Lung (tissue), 12 donors: ENCODE data around the gene LCN12. TPM values are rescaled to one million over a fixed set of nuclear protein-coding genes. Genes with fewer than 3 reads are reported as not detected.

Experiments
- ATAC-seq: fragments of 200-7000 bp; cut with Tn5 transposase; one replicate; pipeline ENCODE4 v1.9.1; 2020; ENCODE audit warnings: moderate number of reproducible peaks; ENCODE audit not compliant: insufficient read depth, low FRiP score
- DNase-seq, 3 donors: peaks; one replicate each; pipeline ENCODE4 v3.0.0-alpha.2; 2013 to 2017
- H3K27ac ChIP-seq, 2 donors: one replicate each; pipeline ENCODE4 v1.5.1; 2013; ENCODE audit warnings: mild to moderate bottlenecking in 2 of 2, moderate library complexity in 2 of 2, control low read depth in 1 of 2, inconsistent platforms in 1 of 2, low read depth in 1 of 2, low read length in 1 of 2
- H3K27me3 ChIP-seq, 3 donors: one replicate each; pipeline ENCODE4 v1.5.1; 2013; ENCODE audit warnings: low read length in 2 of 3; ENCODE audit not compliant: control insufficient read depth in 3 of 3, insufficient read depth in 3 of 3
- H3K36me3 ChIP-seq, 4 donors: one replicate each; pipeline ENCODE4 v1.5.1; 2013; ENCODE audit warnings: low read length in 4 of 4, mild to moderate bottlenecking in 1 of 4, moderate library complexity in 1 of 4; ENCODE audit not compliant: control insufficient read depth in 4 of 4, insufficient read depth in 4 of 4
- H3K4me1 ChIP-seq, 5 donors: one replicate each; pipeline ENCODE4 v1.5.1; 2013; ENCODE audit warnings: low read length in 5 of 5, mild to moderate bottlenecking in 2 of 5, moderate library complexity in 1 of 5; ENCODE audit not compliant: control insufficient read depth in 5 of 5, insufficient read depth in 5 of 5
- H3K4me3 ChIP-seq: one replicate; pipeline ENCODE4 v1.5.1; 2013; ENCODE audit warnings: mild to moderate bottlenecking, control low read depth, moderate library complexity
- H3K9ac ChIP-seq, 2 donors: one replicate each; pipeline ENCODE4 v1.5.1; 2013; ENCODE audit warnings: low read length in 2 of 2, control low read depth in 1 of 2; ENCODE audit not compliant: insufficient read depth in 1 of 2
- H3K9me3 ChIP-seq, 4 donors: one replicate each; pipeline ENCODE4 v1.5.1; 2013; ENCODE audit warnings: low read length in 3 of 4, mild to moderate bottlenecking in 1 of 4, moderate library complexity in 1 of 4; ENCODE audit not compliant: control insufficient read depth in 4 of 4, insufficient read depth in 3 of 4
- WGBS, 2 donors: extraction: QIAGEN DNeasy Blood & Tissue Kit; methylation state at CpG; one replicate each; pipeline ENCODE4 v1.1.7; 2013; 5-methylcytosine and 5-hydroxymethylcytosine counted together
- polyA plus RNA-seq, 2 donors: library from polyadenylated mRNA; stranded (reverse); fragments of 200-250 nt; gene quantifications; one replicate each; pipeline ENCODE4 v1.2.1, GENCODE V29; 2013
- total RNA-seq, 2 donors: library from RNA; depleted of rRNA in 1 of 2; stranded (reverse); fragments of >200 nt in 1 of 2; gene quantifications; one replicate each; pipeline ENCODE4 v1.2.1, GENCODE V29; 2014 to 2021
- TF ChIP-seq, protein P1 (sequence below): IDR thresholded peaks from 2 replicates; pipeline ENCODE4 v1.5.1; 2012; ENCODE audit warnings: mild to moderate bottlenecking; ENCODE audit errors: control extremely low read depth, extremely low read depth
- donor health status: control.
- donor health status: control.
- donor health status: Bipolar disorder and iron deficiency.
- donor health status: healthy.
- donor health status: DM: yes; HTN: yes; CAD: no.

Gene LCN12
- total and polyA plus RNA-seq, 4 donors = 0.35 to 6.3 (median 3.2) TPM

DNA sequence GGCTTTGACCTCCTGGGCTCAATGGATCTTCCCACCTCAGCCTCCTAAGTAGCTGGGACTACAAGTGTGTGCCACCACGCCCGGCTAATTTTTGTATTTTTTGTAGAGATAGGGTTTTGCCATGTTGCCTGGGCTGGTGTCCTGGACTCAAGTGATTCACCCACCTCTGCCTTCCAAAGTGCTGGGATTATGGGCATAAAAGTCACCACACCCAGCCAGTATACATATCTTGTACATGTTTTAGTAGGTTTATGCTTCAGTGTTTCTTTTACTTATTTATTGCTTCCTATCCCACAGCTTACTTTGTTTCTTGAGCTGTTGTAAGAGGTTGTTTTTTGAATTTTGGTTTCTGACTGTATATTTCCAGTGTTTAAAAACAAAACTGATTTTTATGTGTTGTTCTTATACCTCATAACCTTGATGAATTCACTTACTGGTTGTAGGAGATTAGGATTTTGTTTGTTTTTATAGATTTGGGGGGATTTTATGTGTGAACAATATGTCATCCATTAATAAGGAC, 20.4 kb upstream of the LCN12 start:
- H3K36me3 ChIP-seq = peaks cover 0 to 5% (median 0%) of the 10 kb centered on the region in 4 donors
- no peak overlapping the region for H3K4me3 ChIP-seq
- H3K27ac ChIP-seq = no peak overlapping the region
- no peak for DNase-seq
- H3K9ac ChIP-seq = no peak overlapping the region
- peaks cover 0 to 5% (median 0%) of the 10 kb centered on the region in 5 donors for H3K4me1 ChIP-seq
- 98 to 100% methylated on average over 2 of the region's 2 CpGs for WGBS, 2 donors
- no peak for ATAC-seq
- no peaks in the 10 kb centered on the region for H3K27me3 ChIP-seq
- H3K9me3 ChIP-seq = no peaks in the 10 kb centered on the region
- TF ChIP-seq, protein P1, sequence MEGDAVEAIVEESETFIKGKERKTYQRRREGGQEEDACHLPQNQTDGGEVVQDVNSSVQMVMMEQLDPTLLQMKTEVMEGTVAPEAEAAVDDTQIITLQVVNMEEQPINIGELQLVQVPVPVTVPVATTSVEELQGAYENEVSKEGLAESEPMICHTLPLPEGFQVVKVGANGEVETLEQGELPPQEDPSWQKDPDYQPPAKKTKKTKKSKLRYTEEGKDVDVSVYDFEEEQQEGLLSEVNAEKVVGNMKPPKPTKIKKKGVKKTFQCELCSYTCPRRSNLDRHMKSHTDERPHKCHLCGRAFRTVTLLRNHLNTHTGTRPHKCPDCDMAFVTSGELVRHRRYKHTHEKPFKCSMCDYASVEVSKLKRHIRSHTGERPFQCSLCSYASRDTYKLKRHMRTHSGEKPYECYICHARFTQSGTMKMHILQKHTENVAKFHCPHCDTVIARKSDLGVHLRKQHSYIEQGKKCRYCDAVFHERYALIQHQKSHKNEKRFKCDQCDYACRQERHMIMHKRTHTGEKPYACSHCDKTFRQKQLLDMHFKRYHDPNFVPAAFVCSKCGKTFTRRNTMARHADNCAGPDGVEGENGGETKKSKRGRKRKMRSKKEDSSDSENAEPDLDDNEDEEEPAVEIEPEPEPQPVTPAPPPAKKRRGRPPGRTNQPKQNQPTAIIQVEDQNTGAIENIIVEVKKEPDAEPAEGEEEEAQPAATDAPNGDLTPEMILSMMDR = no peak

DNA sequence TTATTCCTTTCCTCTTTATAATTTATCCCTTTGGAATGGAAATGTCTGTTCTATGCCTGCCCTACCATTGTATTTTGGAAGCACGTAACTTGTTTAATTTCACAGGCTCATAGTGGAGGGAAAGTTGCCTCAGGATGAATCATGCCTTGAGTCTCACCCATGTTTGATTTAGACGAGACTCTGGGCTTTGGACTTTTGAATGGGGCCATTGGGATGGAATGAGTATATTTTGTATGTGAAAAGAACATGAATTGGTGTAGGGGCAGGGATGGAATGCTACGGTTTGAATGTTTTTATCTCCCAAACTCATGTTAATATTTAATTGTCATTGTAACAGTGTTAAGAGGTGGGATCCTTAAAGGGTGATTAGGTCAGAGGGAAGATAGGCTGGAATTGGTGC, 17.8 kb upstream of the LCN12 start:
- TF ChIP-seq, protein P1 = no peak
- Histone ChIP-seq H3K27ac (no peak overlapping the region), H3K9ac (no peak overlapping the region), H3K4me1 (peaks cover 0 to 5% (median 0%) of the 10 kb centered on the region in 5 donors), H3K27me3 (no peaks in the 10 kb centered on the region), H3K36me3 (peaks cover 0 to 4% (median under 1%) of the 10 kb centered on the region in 4 donors), H3K4me3 (no peak overlapping the region), H3K9me3 (no peaks in the 10 kb centered on the region)
- no peak for DNase-seq
- no peak for ATAC-seq
- WGBS, 2 donors = 94% methylated on average over 3 of the region's 3 CpGs

DNA sequence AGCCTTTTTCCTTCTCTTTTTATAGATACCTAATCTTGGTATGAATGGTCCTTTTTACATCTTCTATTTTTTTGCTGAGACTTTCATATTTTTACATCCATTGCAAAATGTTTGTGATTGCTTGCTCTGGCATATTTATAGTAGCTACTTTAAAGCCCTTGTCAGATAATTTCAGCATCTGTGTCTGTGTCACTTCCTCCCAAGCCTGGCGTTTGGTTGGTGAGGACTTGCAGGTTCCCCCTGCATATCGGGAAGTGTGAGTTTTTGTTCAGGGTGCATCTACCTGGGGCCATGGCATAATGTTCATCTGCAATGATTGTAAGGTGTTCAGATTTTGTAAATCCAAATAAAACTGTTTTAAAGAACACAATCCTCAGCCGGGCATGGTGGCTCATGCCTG, 16.4 kb upstream of the LCN12 start:
- H3K9me3 ChIP-seq = no peaks in the 10 kb centered on the region
- H3K36me3 ChIP-seq = peaks cover 0 to 14% (median 9%) of the 10 kb centered on the region in 4 donors
- no peak for DNase-seq
- ATAC-seq = no peak
- H3K4me3 ChIP-seq = no peak overlapping the region
- no peak overlapping the region for H3K27ac ChIP-seq
- no peaks in the 10 kb centered on the region for H3K4me1 ChIP-seq
- WGBS, 2 donors = 46 to 73% methylated on average over 3 of the region's 3 CpGs
- no peaks in the 10 kb centered on the region for H3K27me3 ChIP-seq
- TF ChIP-seq, protein P1 = no peak
- no peak overlapping the region for H3K9ac ChIP-seq

DNA sequence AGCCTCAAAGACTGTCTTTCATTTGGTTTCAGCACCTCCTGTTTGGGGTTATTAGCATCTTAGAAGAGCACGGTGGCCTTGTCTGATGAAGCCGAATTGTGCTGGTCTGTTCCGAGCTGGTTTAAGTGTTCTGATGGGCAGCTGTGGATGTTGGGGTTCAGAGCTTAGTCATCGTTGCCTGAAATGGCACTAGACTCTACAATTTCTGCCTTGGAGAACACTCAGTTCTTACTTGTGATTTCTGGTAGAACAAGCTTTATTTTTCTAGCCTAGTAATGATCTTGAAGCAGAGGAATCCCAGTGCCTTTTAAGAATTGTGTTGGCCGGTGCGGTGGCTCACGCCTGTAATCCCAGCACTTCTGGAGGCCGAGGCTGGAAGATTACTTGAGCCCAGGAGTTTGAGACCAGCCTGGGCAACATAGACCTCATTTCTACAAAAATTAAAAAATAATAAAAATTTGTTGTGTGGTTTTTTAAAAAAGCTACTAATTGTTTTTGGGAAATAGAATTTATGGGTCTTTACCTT, 15.4 kb upstream of the LCN12 start:
- no peaks in the 10 kb centered on the region for H3K4me1 ChIP-seq
- H3K27me3 ChIP-seq = no peaks in the 10 kb centered on the region
- peaks cover 2 to 25% (median 15%) of the 10 kb centered on the region in 4 donors for H3K36me3 ChIP-seq
- ATAC-seq (no peak), DNase-seq (no peak)
- no peak overlapping the region for H3K4me3 ChIP-seq
- 92 to 93% methylated on average over 8 of the region's 8 CpGs for WGBS, 2 donors
- H3K27ac ChIP-seq = no peak overlapping the region
- TF ChIP-seq, protein P1 = no peak
- H3K9ac ChIP-seq = no peak overlapping the region
- H3K9me3 ChIP-seq = peaks cover 0 to 2% (median 0%) of the 10 kb centered on the region in 4 donors
